HL-60/S4 (cell line): Measurements from ENCODE around the gene FRMPD1.

Experiments used
- in situ Hi-C: fragments of 300-500 bp; cut with MboI; formaldehyde crosslinking; loops from 2 replicates; pipeline ENCODE4 v1.14.3; 2022; ENCODE audit warnings: low sequenced_read_pairs

FRMPD1 gene

GRCh38 chr9:37625758-37626147, 25.0 kb upstream of the FRMPD1 start:
- in situ Hi-C loops, result no loop called here

GRCh38 chr9:37626708-37627292, 24.0 kb upstream of the FRMPD1 start:
- in situ Hi-C loops, result no loop called here

- in situ Hi-C loops, result no loop called here
Observed at GRCh38 chr9:37632479-37632878, 18.3 kb upstream of the FRMPD1 start.

GRCh38 chr9:37635808-37636207, 14.9 kb upstream of the FRMPD1 start:
- in situ Hi-C loops, result no loop called here

- in situ Hi-C loops, result no loop called here
Observed at GRCh38 chr9:37636511-37637448, 14.0 kb upstream of the FRMPD1 start.

- in situ Hi-C loops, result no loop called here
Observed at GRCh38 chr9:37639109-37639762, 11.5 kb upstream of the FRMPD1 start.

GRCh38 chr9:37639841-37640240, 10.9 kb upstream of the FRMPD1 start:
- in situ Hi-C loops, result no loop called here

GRCh38 chr9:37640246-37640645, 10.5 kb upstream of the FRMPD1 start:
- in situ Hi-C loops, result no loop called here

GRCh38 chr9:37641331-37641730, 9.4 kb upstream of the FRMPD1 start:
- in situ Hi-C loops, result no loop called here

- in situ Hi-C loops, result no loop called here
Observed at GRCh38 chr9:37643214-37643613, 7.5 kb upstream of the FRMPD1 start.

GRCh38 chr9:37645903-37646506, 4.7 kb upstream of the FRMPD1 start:
- in situ Hi-C loops, result no loop called here

GRCh38 chr9:37650299-37650872, 368 bp upstream of the FRMPD1 start:
- in situ Hi-C loops, result no loop called here

- in situ Hi-C loops, result no loop called here
Observed at GRCh38 chr9:37652261-37652660, 1.5 kb downstream of the FRMPD1 start.

GRCh38 chr9:37653385-37653784, 2.6 kb downstream of the FRMPD1 start:
- in situ Hi-C loops, result no loop called here

GRCh38 chr9:37656936-37657335, 6.2 kb downstream of the FRMPD1 start:
- in situ Hi-C loops, result no loop called here

GRCh38 chr9:37660691-37661090, 9.9 kb downstream of the FRMPD1 start:
- in situ Hi-C loops, result no loop called here

GRCh38 chr9:37663926-37664325, 13.2 kb downstream of the FRMPD1 start:
- in situ Hi-C loops, result no loop called here

GRCh38 chr9:37667706-37668105, 17.0 kb downstream of the FRMPD1 start:
- in situ Hi-C loops, result no loop called here

GRCh38 chr9:37668116-37668601, 17.4 kb downstream of the FRMPD1 start:
- in situ Hi-C loops, result no loop called here

- in situ Hi-C loops, result no loop called here
Observed at GRCh38 chr9:37669232-37669631, 18.5 kb downstream of the FRMPD1 start.

GRCh38 chr9:37675661-37676060, 24.9 kb downstream of the FRMPD1 start:
- in situ Hi-C loops, result no loop called here
